ENCODE results near the gene CHP1. TPM values are rescaled to one million over a fixed set of nuclear protein-coding genes. Genes with fewer than 3 reads are reported as not detected.

Gene CHP1
- total and polyA plus RNA-seq, 2 of the 8 experiments (the other 6 are each of a cell fraction or from before 2014, with no cell fraction given): 45.2 to 89.0 TPM

DNA sequence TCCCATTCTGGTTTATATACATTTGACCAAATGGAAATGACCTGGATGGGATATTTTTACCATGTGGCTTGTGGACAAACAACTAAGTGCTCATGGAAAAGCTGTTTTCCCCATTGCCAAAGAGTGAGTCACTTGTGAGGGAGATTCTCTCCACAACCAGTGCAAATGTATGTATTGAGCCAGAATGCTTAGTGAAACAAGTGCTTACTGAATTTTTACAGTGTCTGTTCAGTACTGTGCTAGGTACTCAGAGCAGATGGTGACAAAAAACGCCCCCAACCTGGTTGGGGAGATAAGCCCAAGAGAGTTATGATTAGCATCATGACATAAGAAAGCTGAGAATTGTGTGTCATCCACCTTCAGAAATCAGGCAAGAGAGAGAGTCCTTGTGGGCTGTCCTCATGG lies 2.3 kb downstream of the CHP1 start:
- Histone ChIP-seq H3K27me3 (replicated peaks in 1 of 4; ENCODE audit: control insufficient read depth in 3 of 4, extremely low read depth in 1 of 4, insufficient read depth in 3 of 4, low read length in 3 of 4) (peaks cover 0 to 5% (median 4%) of the 10 kb centered on the region in 4 experiments; a peak in 2 of 7 replicates), H3K4ac (replicated peaks; ENCODE audit: insufficient read length, low read depth, low read length) (no peak overlapping the region), H3K23me2 (ENCODE audit: low read depth, low read length) (peaks cover 6% of the 10 kb centered on the region), H3K18ac (ENCODE audit: extremely low read depth, low read length) (no peak overlapping the region), H2BK15ac (ENCODE audit: low read length) (no peak overlapping the region), H4K20me1 (replicated peaks in 1 of 2; ENCODE audit: control insufficient read depth in 1 of 2, insufficient read depth in 2 of 2, low read length in 2 of 2) (peaks cover 0 to 4% of the 10 kb centered on the region in 2 experiments), H3K4me1 (replicated peaks in 1 of 4; ENCODE audit: control insufficient read depth in 3 of 4, insufficient read depth in 4 of 4, low read length in 3 of 4) (no peaks in the 10 kb centered on the region; a peak in 2 of 7 replicates), H3K14ac (ENCODE audit: insufficient read length) (no peak overlapping the region), H4K91ac (replicated peaks; ENCODE audit: insufficient read length, low read length) (no peak overlapping the region), H3K4me2 (ENCODE audit: insufficient read depth in 1 of 2, low read depth in 2 of 2, low read length in 2 of 2) (no peak overlapping the region), H2BK5ac (ENCODE audit: low read depth, low read length) (no peak overlapping the region), H3K36me3 (ENCODE audit: control insufficient read depth in 2 of 4, insufficient read depth in 4 of 4, low read length in 3 of 4) (no peaks in the 10 kb centered on the region), H3K4me3 (ENCODE audit: extremely low read depth in 1 of 4, insufficient read depth in 2 of 4, low read depth in 3 of 4, low read length in 4 of 4) (no peak overlapping the region), H3K23ac (ENCODE audit: insufficient read length) (no peak overlapping the region), H3K27ac (ENCODE audit: low read depth, low read length) (no peak overlapping the region), H2BK20ac (ENCODE audit: low read length) (no peak overlapping the region), H3K79me2 (ENCODE audit: control insufficient read depth in 1 of 2, insufficient read depth in 2 of 2, low read length in 2 of 2) (peaks cover 0 to 29% of the 10 kb centered on the region in 2 experiments; a peak in 2 of 4 replicates), H2AK5ac (ENCODE audit: low read depth, low read length) (no peak overlapping the region), H3K9ac (replicated peaks in 1 of 4; ENCODE audit: extremely low read depth in 1 of 4, low read depth in 3 of 4, low read length in 3 of 4) (no peak overlapping the region; a peak in 1 of 7 replicates), H2AFZ (ENCODE audit: low read length) (no peak overlapping the region), H3K56ac (replicated peaks; ENCODE audit: insufficient read length, low read depth, low read length) (no peak overlapping the region), H3K79me1 (ENCODE audit: low read depth, low read length) (peaks cover 2% of the 10 kb centered on the region; the same call in 1 of the 2 replicates), H2BK12ac (ENCODE audit: low read depth, low read length) (no peak overlapping the region), H2BK120ac (replicated peaks; ENCODE audit: low read depth, low read length) (no peak overlapping the region), H4K5ac (ENCODE audit: insufficient read length, low read depth, low read length) (no peak overlapping the region), H4K8ac (ENCODE audit: extremely low read depth, insufficient read depth, low read length) (no peak overlapping the region), H3K9me3 (ENCODE audit: insufficient read depth in 2 of 2, low read depth in 1 of 2, low read length in 1 of 2) (no peaks in the 10 kb centered on the region)
- CTCF ChIA-PET (ENCODE audit: partially characterized antibody): no interaction called here
- 83% methylated on average over 1 of the region's 1 CpG; no CpG with 5 or more reads in 1 of the 2 experiments for WGBS, 2 experiments (ENCODE audit: extremely low coverage in 1 of 2, insufficient coverage in 1 of 2, insufficient read length in 1 of 2, insufficient replicate concordance in 2 of 2, low coverage in 1 of 2, low lambda C conversion rate in 2 of 2, missing lambda C conversion rate in 1 of 2)
- no peak for DNase-seq (ENCODE audit: low read depth in 1 of 2, low spot score in 2 of 2)
- FAIRE-seq: no peak
- POLR2A ChIA-PET (ENCODE audit: partially characterized antibody): interaction anchor here (0.6 kb wide), 1 partner anchor 93 kb away, joined by 3 read pairs; no protein-coding TSS in a partner anchor
- TF ChIP-seq JUN (IDR thresholded peaks at IDR 0.05; ENCODE audit: low read depth, low read length) (no peak), MAX (IDR thresholded peaks at IDR 0.05) (no peak), SP1 (IDR thresholded peaks at IDR 0.05; ENCODE audit: low read depth, low read length) (no peak), BACH1 (IDR thresholded peaks at IDR 0.05; ENCODE audit: low read length) (no peak), HDAC2 (IDR thresholded peaks at IDR 0.05; ENCODE audit: borderline replicate concordance in 1 of 2, low read depth in 2 of 2, low read length in 2 of 2) (no peak), TEAD4 (IDR thresholded peaks at IDR 0.05; ENCODE audit: low read depth, low read length) (no peak), SAP30 (IDR thresholded peaks at IDR 0.05; ENCODE audit: insufficient read depth, insufficient replicate concordance, low read length) (no peak), CHD1 (IDR thresholded peaks at IDR 0.05; ENCODE audit: low read depth, low read length) (no peak), SIN3A (conservative IDR thresholded peaks at IDR 0.05 in 1 of 2, IDR thresholded peaks at IDR 0.05 in 1 of 2; ENCODE audit: low read depth in 1 of 2, low read length in 2 of 2) (no peak), RBBP5 (IDR thresholded peaks at IDR 0.05; ENCODE audit: borderline replicate concordance, low read depth, low read length) (no peak)
- TF ChIP-seq, protein P1, sequence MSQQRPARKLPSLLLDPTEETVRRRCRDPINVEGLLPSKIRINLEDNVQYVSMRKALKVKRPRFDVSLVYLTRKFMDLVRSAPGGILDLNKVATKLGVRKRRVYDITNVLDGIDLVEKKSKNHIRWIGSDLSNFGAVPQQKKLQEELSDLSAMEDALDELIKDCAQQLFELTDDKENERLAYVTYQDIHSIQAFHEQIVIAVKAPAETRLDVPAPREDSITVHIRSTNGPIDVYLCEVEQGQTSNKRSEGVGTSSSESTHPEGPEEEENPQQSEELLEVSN (IDR thresholded peaks at IDR 0.05): no peak
